GM18498 (cell line): ENCODE measurements around the gene KCND2.

Source experiments
- ATAC-seq: cut with Tn5 transposase; IDR thresholded peaks from one replicate; pipeline ENCODE4 v1.9.1; 2021; ENCODE audit warnings: mild to moderate bottlenecking, moderate library complexity; ENCODE audit not compliant: unreplicated experiment

Gene KCND2

DNA sequence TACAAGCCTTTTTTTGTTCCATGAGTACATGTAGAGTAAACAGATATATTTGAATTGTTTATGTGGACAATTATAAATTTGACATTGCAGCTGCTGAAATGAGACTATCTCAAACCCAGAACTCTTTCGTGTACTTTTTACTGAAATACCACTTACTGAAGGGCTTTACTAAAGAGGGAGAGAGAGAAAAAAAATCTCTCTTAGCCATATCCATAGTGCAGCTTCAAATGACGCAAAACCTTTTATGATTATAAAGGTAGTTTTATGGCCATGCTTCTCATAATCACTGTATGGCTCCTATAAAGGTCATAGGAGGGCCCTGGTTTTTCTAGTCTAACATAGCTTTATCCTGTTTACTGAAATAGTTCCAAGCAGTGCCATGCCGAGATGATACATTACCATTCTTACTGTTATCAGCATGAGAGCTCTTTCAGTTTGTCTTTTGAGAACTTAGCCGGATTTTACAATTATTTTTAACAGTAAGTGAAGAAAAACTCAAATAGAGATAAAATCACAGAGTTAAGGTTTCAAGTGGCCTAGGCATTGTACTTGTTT, 35.1 kb downstream of the KCND2 start:
- no peak for ATAC-seq

DNA sequence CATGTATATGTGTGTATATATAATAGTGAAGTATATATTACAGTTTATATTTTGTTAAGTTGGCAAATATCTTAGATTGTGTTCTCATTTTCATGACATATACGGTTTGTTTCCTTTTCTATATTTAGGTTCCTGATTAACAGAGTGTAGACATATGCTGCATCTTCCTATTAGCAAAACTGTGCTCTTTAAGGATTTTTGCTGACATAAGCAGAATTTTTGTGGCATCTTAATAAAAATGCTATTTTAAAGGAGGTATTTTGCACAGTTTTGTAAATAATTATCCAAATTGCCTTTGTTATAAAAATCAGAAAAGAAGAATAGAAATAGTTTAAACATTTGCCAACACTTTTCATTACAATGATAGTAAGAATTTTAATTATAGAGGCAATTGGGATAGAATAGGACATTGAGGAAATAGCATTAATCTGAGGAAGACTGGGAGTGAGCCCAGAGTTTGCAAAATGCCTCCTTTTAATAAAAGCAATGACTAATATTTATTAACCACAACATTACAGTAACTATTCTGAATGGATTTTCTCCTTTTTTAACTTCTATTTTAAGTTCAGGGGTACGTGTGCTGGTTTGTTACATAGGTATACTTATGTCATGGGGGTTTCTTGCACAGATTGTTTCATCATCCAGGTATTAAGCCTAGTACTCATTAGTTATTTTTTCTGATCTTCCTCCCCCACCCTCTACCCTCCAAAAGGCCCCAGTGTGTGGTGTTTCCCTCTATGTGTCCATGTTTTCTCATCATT, 38.2 kb downstream of the KCND2 start:
- no peak for ATAC-seq

DNA sequence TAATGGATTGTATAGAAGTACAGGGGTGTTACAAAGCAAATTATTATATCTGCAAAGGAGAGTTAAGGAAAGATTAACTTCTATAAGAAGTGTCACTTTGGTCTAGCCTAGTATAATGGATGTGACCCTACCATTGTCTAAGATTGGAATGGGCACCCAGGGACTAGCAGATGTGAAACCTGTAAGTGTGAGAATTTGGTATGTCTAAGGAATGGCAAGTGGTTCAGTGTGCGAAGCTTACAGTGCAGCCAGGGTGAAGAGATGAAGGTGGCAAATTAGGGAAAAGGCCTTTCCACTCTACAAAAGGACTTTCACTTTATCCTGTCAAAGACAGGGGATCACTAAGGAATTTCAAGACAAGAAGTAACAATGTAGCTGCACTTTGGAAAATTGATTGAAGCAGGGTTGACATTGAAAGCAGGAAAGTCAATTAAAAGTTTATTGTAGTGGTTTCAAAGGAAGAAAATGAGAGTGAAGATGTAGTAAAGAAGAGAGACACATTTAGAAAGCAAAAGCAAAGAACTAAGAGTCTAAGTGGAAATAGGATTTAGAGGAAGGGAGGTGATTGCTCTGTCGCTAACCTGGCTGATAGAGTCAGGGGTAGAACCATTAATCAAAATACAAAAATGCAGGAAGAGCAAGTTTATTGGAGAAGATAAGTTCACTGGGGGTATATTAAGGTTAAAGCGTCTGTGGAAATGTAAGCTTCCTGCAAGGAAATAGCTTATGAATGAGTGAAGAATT, 47.4 kb downstream of the KCND2 start:
- ATAC-seq: peak; percentile 54

DNA sequence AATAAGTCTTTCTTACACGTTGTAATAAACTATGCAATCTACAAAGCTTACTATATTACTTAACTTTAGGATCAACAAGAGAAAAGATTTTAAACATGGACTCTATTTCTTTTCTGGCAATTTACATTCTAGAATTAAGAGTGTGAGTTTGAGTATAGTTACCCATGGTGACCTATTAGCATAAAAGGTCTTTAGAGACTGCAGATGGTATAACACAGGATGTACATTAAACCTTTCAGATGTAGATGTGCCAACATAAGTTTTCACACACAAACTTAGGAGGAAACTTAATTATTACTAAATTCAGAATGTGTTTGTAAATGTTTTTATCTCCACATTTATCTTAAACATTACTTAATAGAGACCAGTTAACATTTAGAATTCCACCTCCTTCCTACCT, 54.1 kb downstream of the KCND2 start:
- no peak for ATAC-seq

DNA sequence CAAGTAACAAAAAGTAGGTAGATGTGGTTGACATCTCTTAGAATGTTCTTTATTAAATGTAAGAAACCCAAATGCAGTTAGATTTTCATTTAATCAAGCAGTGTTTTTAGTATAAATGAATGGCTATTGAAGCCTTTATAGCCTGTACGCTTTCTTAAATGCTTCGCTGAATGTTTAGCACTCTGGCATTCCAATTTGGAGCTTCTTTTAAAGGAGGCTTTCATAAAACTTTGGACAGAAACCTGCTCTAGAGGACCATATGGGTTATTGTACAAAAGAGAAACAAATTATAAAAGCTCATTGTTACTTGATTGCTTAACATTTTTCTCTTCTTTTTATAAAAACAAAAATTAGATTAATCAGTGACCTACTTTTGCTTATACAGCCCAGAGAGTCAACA, 59.5 kb downstream of the KCND2 start:
- no peak for ATAC-seq

DNA sequence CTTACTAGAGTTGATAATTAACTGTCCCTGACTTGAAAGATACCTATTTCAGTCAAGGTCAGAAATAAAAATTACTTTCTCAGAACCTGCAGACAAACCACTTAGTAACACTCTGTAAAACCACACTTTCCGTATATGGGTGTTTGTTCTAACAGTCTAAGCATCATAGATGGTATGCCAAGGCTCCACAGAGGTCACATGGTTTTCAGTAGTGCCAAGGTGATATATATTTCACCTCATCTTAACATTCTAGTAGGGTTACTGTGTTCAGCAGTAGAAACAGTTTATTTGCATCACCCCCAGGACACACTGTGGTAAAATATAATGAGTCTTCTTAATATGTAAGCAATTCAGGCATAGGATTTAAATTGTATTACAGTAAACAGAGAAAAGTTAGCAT, 61.5 kb downstream of the KCND2 start:
- ATAC-seq: peak; percentile 98

DNA sequence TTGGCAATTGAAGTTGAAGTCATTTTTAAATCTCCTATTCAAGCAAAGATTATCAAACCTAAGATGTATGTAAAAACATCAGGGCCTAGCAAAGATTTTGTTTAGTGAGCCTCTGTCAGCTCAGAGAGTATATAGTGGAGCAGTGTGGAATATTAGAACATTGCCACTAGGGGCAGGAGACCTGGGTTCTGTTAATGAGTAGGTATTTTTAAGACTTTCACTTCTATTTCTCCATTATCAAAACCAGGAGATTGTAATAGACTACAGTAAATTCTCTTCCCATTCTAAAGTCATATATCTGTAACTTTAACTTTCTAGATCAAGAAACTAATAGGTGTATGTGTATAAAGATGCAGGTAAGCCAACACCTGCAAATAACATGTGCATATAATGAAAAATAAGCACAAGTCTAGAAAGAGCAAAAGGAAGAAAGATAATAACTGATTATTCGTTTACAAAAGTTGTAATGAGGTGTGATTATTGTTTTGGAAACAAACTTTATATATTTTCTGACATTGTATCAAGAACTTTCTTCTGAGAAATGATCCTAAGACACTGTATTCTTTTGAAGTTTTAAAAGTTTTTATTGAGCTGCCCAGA, 64.4 kb downstream of the KCND2 start:
- ATAC-seq: peak; percentile 44

DNA sequence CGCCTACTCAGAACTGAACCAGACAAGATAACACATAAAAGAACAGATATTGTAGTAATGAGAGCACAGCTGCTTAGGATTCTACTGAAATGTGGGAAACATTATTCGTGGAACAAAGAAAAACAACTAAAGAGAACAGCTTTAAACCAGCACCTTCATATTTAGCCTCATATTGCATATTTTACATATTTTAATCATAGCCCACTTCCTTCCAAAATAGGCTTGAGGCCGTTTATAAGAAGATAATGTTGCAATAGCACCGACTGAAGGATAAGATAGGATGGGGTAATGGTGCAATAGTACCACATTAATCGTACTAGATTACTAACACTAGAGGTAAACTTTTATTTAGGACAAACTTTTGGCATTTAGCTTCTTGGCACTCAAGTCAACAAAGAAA, 71.3 kb downstream of the KCND2 start:
- ATAC-seq: no peak

DNA sequence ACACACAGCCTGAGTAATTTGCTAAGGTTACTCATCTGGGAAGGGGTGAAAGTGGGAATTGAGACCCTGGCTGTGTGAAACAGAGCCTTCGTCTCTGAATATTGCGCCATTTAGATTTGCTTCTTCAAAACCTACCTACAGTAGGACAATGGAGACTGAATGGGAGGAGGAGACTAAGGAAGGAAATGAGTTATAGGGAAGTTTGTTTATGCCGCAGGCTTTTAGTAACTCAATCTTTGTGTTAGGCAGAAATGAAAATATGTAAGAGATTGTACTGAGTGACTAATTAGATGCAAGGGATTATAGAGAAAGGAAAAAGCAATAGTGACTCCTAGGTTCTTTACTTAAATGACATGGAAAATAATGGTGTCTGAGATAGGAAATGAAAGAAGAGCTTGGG, 80.2 kb downstream of the KCND2 start:
- ATAC-seq: no peak

DNA sequence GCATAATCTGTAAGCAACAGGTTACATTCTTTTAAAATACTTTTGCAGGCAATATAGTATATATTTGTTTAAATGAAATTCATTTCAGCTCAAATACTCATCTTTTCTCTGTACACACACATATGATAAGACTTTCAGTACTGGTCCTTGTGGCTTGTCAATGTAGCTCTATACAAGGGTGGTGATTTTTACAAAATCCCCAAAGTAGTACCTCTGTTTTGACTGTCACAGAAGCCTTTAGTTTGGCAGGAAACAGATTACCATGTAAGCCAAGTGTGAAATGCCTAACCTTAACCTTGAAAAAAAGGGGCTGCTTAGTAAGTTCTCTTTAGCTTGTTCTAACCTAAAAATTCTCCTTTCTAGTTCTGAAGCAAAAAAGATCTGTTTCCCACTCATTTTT, 87.9 kb downstream of the KCND2 start:
- ATAC-seq: peak; percentile 94

DNA sequence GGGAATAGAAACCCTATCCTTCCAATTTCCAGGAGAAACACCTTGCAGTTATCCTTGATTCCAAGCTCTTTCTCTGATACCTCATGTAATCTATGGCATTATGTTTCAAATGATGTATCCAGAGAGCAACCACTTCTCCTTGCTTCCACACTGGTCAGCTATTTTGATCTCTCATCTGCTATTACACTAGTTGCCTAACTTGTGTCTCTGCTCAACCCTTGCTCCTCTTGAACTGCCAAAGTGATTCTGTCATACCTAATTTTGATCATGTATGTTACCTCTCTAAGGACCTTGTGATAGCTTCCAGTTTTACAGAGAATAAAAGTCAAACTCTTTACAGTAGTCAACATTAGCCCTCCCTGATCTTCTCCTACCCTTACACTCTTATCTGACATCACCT, 90.4 kb downstream of the KCND2 start:
- no peak for ATAC-seq

DNA sequence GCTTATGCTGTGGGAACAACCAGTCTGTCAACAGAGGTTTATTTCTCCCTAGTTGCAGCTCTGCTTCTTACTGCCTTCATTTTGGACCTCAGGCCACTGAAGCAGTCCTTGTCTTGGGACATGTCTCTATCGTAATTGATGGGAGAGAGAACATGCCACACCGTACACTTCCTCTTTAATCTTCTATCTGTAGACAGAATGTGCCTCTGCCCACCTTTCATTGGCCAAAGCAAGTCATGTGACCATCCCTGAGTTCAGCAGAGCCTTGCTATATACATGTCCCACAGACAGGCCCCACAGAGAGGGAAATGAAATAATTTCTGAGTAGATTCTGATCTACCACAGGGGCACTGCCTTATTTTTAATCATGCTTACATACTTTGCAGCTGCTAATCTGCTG, 98.0 kb downstream of the KCND2 start:
- no peak for ATAC-seq

DNA sequence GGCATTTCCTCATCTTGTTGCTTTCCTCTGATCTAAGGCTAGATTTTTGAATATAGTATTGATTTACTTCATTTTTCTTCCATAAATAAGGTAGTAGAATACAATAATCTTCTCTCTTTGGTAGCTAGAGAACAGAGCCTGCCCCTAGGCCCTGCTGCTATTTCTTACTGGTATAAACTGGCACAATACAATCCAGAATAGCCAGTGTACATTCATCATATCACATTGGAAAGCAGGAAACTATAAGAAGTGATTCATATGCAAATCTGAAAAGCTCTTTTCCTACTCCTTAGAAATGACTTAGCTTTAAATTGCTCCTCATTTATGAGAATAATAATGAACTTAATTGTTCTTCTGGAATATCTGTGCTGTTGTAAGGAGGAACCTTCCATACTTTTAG, 100.2 kb downstream of the KCND2 start:
- ATAC-seq: no peak

DNA sequence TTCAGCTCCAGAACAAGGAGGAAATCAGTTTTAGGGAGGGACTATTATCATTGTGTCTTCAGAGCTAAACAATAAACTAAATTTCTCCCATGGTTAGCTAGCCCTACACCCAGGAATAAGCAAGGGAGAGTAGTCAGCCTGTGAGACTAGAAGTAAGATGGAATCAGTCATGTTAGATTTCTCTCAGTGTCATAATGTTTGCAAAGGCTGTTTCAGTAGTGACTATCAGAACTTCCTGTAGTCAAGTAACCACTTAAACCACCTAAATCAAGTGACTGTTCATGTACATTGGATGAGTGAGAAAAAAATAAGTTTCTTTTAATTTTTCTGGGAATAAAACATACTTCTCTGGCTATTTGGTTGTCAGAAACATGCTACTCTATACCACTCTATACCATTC, 121.6 kb downstream of the KCND2 start:
- ATAC-seq: peak; percentile 54

DNA sequence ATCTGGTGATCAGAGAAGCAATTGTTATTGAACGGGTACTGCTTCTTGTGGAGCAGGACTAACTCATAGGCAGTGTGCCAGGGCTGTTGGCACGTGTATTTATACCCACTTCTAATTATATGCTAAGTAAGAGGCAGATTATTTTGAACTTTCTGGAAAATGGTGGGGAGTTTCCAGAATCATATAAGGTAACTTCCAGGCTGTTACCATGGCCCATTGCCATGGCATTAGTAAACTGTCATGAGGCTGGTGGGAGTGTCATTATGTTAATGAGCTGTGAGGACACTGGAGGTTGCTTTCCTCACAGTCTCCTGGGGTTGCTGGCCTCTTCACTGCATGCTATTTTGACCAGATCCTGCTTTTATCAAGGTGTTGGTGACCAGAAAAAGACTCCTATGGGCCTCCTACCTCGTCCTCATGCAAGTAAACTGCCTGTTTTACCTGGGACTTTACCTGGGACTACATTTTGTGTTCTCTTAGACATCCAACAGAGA, 122.6 kb downstream of the KCND2 start:
- ATAC-seq: peak; percentile 90

DNA sequence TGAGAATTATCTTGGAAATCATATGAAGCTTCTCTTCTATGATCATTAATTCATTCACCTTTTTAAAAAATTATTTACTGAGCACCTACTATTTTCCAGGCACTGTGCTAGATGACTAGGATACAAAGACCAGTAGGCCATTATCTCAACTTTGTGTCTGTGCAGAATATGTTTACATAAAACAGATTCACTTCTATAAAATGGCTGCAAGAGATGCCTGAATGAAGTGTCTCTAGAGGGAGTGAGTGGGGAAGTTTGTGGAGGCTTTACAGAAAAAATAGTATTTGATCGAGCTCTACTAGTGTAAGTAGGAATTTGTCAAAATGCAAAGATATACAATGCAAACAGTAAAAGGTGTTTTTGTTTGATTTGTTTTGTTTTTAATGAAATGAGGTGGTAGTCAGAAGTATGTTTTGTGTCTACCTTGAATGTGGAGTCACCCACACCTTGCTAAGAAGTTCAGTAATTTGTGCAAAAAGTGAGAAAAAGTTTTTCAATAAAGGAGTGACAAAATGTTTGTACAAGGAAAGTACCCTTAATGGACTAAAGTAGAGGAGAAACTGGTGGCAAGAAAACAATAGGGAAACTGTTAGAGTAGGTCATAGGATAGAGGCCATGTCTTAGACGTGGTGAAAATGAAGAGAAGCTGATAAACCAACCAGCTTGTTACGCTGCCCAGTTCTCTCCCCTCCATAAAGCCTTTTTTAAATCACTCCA, 125.5 kb downstream of the KCND2 start:
- no peak for ATAC-seq

DNA sequence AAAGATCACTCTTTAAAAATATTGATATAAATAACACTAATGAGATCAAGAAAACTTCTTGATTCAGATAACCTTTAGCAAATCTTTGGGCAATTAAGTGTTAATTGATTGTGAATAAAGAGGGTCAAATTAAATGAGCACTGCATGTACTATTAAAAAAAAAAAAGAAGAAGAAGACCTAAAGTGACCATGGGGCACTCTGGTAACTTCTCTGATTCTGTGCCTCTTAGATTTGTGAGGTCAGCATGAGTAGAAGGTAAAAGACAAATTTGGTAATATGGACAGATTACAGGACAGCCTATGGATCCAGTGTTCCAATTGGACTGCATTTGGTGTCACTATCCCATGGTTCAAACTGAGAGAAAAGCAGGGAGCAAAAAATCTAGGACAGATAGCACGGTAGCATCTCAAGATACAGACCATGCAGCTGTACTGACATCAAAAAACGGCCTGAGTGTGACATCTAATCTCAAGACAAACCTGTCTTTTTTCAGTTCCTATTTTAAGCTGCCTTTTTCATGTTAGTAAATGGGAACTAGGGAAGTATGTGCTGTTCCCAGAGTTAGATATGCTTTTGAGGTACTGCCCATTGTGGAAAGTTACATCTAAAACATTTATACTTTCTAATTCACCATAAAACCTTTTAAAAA, 128.0 kb downstream of the KCND2 start:
- peak; percentile 31 for ATAC-seq

DNA sequence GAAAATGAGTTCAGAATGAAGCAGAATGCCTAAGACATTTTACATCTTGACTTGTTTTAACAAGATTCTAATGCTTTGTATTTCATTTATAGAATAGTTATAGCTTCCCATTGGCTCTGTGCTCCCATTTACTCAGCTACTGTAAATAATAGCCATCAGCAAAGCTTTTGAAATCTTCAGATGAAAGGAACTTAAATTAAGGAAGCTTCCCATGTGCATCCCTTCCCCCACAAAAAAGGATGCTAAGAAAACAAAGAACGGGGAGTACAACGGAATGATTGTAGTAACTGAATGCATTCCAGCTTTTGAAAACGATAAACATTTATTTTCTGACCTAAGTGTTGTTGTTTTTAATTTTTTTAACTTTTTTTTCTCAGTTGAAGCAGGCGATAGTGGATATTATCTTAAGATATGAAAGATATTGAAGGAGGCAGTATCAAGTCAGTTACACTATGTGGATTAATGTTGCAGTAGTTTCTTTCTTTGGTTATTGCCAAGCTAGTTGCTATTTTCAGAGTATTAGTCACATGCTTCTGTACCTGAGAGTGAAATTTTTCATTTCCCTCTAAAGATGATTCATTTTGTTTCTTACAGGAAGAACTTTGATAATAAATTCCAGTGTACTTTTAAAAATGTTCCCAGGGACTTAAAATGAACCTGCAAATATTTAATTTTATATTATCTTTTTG, 129.2 kb downstream of the KCND2 start:
- peak; percentile 65 for ATAC-seq

DNA sequence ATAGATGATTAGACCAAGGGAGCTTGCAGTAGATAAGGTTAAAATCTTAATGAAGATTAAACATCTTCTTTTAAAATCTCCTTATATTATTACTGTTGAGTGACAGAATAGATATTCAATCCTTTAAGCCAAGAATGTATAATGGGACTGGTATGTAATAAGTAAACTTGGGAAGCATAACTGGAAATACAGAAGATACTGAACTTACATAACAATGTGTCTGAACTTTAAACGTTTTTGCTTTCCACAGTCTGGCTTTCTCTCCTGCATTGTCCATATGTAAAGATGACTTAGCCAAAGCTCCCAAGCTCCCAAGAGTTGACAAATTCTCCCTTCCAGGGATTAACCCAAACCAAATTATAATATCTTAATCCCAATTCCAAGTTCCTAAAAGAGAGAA, 129.8 kb downstream of the KCND2 start:
- ATAC-seq: no peak

DNA sequence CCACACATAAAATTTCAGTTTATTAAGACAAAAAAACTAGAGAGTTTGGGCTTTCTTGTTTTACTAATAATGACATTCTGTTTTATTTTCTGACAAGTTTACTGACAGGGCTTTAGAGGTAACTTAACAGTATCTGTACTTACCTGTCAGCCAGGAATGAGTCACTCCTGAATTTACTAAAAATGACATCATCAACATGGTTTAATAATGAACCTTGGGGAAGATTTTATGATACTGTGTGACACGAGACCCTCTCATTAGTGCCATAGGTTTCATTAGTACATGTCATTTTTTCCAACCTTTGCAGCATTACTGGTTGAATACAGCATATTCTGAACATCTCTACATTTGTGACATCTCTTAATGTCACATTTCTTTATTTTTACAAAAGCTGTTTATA, 131.1 kb downstream of the KCND2 start:
- ATAC-seq: peak; percentile 32
